ENCODE measurements around the gene ECSCR. TPM values are rescaled to one million over a fixed set of nuclear protein-coding genes. Genes with fewer than 3 reads are reported as not detected.

ECSCR gene
- total and polyA plus RNA-seq, 10 of the 15 experiments (the other 5 are each of a cell fraction or from before 2014, with no cell fraction given) = 0.15 to 0.83 (median 0.23) TPM; not detected in 3

DNA sequence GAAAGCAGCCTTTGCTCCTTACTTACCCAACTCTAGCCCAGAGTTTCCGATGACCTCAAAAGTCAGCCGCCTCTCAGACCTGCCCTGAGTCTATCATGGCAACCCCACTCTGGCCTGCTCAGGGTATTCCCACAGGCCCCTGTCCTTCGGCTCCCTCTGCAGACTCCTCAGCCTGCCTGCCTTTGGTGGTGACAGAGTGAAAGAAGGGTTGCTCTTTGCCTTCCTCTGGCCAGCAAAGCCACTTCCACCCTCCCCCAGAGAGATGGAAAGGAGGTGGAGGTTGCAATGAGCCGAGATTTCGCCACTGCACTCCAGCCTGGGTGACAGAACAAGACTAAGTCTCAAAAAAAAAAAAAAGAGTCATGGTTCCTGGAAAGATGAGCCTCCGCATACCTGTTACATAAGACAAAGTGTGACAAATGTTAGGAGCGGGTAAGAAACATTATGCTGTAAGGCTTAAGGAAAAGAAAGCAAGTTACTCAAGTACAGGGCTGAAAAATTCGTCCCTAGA is 5.9 kb upstream of the ECSCR start:
- H3K4me1 ChIP-seq (ENCODE audit: control insufficient read depth, insufficient read depth, low read length) = peaks cover 5% of the 10 kb centered on the region; the same call in 1 of the 2 replicates
- no peak for FAIRE-seq
- H3K36me3 ChIP-seq (ENCODE audit: control insufficient read depth in 2 of 2, insufficient read depth in 2 of 2, low read length in 1 of 2) = no peaks in the 10 kb centered on the region
- ATAC-seq = peak; percentile 53
- H2AFZ ChIP-seq (ENCODE audit: control insufficient read depth, low read depth, low read length) = no peak overlapping the region
- ChIA-PET RAD21 (ENCODE audit: unreplicated experiment) (interaction anchor here (1.3 kb wide), 1 partner anchor 46 kb away, joined by 3 read pairs; no protein-coding TSS in a partner anchor), CTCF (interaction anchor here (1.0 to 1.3 kb wide), 2 partner anchors 45 kb away, joined by 3 to 5 read pairs; no protein-coding TSS in a partner anchor), POLR2A (no interaction called here), SMC1A (ENCODE audit: uncharacterized antibody, unreplicated experiment) (no interaction called here)
- H3K27me3 ChIP-seq (replicated peaks in 1 of 2; ENCODE audit: control insufficient read depth in 2 of 2, insufficient read depth in 2 of 2, low read length in 1 of 2) = no peaks in the 10 kb centered on the region
- BruUV-seq (replicated peaks) = no TSS peak
- no peak overlapping the region for H3K4me3 ChIP-seq
- no peak for TF ChIP-seq EGR1 (IDR thresholded peaks at IDR 0.05; ENCODE audit: borderline replicate concordance in 1 of 2, low read depth in 2 of 2, low read length in 2 of 2)
- TF ChIP-seq ZNF274 (IDR thresholded peaks at IDR 0.05; ENCODE audit: insufficient read depth, insufficient read length) = no peak
- TF ChIP-seq, protein P1, sequence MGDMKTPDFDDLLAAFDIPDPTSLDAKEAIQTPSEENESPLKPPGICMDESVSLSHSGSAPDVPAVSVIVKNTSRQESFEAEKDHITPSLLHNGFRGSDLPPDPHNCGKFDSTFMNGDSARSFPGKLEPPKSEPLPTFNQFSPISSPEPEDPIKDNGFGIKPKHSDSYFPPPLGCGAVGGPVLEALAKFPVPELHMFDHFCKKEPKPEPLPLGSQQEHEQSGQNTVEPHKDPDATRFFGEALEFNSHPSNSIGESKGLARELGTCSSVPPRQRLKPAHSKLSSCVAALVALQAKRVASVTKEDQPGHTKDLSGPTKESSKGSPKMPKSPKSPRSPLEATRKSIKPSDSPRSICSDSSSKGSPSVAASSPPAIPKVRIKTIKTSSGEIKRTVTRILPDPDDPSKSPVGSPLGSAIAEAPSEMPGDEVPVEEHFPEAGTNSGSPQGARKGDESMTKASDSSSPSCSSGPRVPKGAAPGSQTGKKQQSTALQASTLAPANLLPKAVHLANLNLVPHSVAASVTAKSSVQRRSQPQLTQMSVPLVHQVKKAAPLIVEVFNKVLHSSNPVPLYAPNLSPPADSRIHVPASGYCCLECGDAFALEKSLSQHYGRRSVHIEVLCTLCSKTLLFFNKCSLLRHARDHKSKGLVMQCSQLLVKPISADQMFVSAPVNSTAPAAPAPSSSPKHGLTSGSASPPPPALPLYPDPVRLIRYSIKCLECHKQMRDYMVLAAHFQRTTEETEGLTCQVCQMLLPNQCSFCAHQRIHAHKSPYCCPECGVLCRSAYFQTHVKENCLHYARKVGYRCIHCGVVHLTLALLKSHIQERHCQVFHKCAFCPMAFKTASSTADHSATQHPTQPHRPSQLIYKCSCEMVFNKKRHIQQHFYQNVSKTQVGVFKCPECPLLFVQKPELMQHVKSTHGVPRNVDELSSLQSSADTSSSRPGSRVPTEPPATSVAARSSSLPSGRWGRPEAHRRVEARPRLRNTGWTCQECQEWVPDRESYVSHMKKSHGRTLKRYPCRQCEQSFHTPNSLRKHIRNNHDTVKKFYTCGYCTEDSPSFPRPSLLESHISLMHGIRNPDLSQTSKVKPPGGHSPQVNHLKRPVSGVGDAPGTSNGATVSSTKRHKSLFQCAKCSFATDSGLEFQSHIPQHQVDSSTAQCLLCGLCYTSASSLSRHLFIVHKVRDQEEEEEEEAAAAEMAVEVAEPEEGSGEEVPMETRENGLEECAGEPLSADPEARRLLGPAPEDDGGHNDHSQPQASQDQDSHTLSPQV (IDR thresholded peaks at IDR 0.05) = no peak
- no peak for TF ChIP-seq IRF4 (IDR thresholded peaks at IDR 0.05; ENCODE audit: low read depth, low read length)
- no peak for TF ChIP-seq JUND (IDR thresholded peaks at IDR 0.05; ENCODE audit: low read depth, low read length)
- TF ChIP-seq BHLHE40 (IDR thresholded peaks at IDR 0.05; ENCODE audit: borderline replicate concordance in 1 of 2, low read depth in 2 of 2, low read length in 1 of 2) = no peak
- TF ChIP-seq RFX5 (IDR thresholded peaks at IDR 0.05; ENCODE audit: low read depth, low read length) = no peak
- TF ChIP-seq, protein P2, sequence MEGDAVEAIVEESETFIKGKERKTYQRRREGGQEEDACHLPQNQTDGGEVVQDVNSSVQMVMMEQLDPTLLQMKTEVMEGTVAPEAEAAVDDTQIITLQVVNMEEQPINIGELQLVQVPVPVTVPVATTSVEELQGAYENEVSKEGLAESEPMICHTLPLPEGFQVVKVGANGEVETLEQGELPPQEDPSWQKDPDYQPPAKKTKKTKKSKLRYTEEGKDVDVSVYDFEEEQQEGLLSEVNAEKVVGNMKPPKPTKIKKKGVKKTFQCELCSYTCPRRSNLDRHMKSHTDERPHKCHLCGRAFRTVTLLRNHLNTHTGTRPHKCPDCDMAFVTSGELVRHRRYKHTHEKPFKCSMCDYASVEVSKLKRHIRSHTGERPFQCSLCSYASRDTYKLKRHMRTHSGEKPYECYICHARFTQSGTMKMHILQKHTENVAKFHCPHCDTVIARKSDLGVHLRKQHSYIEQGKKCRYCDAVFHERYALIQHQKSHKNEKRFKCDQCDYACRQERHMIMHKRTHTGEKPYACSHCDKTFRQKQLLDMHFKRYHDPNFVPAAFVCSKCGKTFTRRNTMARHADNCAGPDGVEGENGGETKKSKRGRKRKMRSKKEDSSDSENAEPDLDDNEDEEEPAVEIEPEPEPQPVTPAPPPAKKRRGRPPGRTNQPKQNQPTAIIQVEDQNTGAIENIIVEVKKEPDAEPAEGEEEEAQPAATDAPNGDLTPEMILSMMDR (IDR thresholded peaks at IDR 0.05 in 2 of 3, conservative IDR thresholded peaks at IDR 0.05 in 1 of 3; ENCODE audit: control insufficient read depth in 2 of 3, extremely low read depth in 1 of 3, insufficient read depth in 1 of 3, low read depth in 3 of 3, low read length in 3 of 3) = peak in 1 of 3 experiments; percentile 10; a peak in 1 of 6 replicates
- intact Hi-C loops (cut with micrococcal nuclease; ENCODE audit: unreplicated experiment) = no loop called here
- H4K20me1 ChIP-seq (ENCODE audit: control insufficient read depth, insufficient read depth) = no peaks in the 10 kb centered on the region
- in situ Hi-C loops (cut with MboI) = no loop called here
- no peak overlapping the region for H3K27ac ChIP-seq (ENCODE audit: control insufficient read depth, insufficient read depth)
- H3K9ac ChIP-seq (ENCODE audit: control insufficient read depth, insufficient read depth, low read length) = no peak overlapping the region
- 52% methylated on average over 8 of the region's 8 CpGs for WGBS (ENCODE audit: insufficient coverage, insufficient replicate concordance, low lambda C conversion rate, missing lambda C conversion rate)
- no peaks in the 10 kb centered on the region for H3K9me3 ChIP-seq (replicated peaks; ENCODE audit: control insufficient read depth, insufficient read depth, low read length)
- H3K79me2 ChIP-seq (ENCODE audit: control insufficient read depth, insufficient read depth, low read length) = no peaks in the 10 kb centered on the region
- DNase-seq (ENCODE audit: low read depth, low spot score) = no peak
- H3K4me2 ChIP-seq (ENCODE audit: control insufficient read depth, insufficient read depth) = no peak overlapping the region

Data from GM12878 (cell line).